ENCODE data around the gene SLC22A15. TPM values are rescaled to one million over a fixed set of nuclear protein-coding genes. Genes with fewer than 3 reads are reported as not detected.
"Not testable (repeated sequence)": the region's sequence is repeated elsewhere in the genome, so short reads cannot be mapped to it uniquely, and the experiment has no call there.

SLC22A15 gene
- polyA plus RNA-seq, 12 donors: 0.25 to 2.4 (median 0.71) TPM; not detected in 2

DNA sequence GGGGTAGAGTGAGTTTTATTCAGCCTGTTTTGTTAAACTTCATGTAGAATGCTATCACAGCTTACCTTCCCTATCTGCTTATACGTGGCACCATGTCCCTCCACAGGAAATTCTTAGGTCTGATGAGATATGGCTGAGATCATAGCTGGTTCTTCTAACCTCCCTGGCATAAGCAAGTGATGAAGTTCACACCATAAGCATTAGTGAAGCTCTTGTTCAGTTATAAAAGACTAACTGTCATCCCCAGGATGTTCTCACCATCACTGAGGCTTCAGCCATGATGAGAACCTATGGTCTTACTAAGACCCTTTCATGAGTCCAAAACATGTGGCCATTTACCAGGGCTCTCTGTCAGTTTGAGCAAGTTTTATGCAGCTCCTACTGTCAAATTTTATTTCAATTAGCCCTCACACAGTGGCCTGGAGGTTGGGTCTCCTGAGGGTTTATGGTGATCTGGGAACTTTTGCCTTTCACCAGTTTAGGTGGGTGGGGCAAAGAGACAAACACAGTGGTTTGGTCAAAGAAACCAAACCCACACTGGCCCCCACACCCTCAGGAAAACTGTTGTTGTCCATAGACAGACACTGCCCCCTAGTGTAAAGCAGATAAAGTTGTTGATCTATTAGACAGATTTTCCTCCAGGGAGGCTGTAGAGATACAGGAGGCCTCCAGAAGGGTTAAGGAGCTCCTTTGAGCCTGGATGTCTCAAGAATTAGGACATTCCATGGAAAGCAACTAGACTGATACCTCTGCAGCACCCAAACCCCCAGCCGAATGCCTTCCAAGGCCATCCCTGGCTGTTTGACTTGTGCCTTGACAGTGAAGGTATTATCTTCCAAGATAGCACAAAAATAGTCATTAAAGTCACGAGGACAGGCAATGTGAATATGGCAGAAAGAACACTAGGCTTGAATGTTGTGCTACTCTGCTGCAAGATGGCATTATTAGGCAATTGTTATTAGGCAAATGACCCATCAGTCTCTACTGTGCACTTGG, 5.0 kb downstream of the SLC22A15 start:
- no peak for DNase-seq

GRCh38 chr1:115982400-115982799, 6.1 kb downstream of the SLC22A15 start:
- DNase-seq: no peak

DNA sequence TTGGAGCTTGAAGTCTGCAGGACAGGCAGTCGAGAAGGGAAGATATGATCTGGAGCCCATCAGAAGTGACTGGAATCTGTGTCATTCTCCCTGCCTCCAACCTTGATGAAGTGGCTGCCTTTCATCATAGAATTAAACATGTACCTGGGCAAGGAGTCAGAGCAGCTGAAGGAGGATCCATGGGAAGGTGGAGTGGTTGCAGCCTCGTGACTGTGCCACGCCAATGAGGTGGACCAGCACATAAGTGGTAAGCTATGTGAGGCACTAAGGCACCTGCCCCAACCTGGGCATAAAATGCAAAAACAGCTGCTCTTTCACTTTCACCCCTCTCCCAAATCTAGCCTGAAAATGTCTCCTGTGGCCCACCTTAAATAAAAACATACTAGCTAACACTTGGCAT, 7.3 kb downstream of the SLC22A15 start:
- DNase-seq: no peak

GRCh38 chr1:115987623-115988022, 11.3 kb downstream of the SLC22A15 start:
- no peak for DNase-seq

DNA sequence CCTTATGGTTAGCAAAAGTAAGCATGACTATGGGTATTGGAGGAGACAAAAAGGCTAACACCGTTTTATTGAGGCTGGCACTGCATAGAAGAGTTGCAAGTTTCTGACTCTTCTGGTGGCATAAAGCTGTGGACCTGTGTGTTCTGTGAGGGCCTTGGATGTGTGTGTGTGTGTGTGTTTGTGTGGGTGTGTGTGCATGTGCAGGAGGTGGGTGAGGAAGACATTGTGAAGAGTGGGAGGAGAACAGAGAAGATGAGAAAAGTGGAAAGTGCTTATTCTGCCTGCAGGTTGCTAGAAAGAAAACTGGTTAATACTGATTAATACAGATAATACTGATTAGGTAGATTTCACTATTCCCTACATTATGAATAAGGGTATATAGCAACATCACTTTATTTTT, 12.6 kb downstream of the SLC22A15 start:
- no peak for DNase-seq

- DNase-seq: no peak
These were observed 13.4 kb downstream of the SLC22A15 start for GRCh38 chr1:115989699-115990098.

DNA sequence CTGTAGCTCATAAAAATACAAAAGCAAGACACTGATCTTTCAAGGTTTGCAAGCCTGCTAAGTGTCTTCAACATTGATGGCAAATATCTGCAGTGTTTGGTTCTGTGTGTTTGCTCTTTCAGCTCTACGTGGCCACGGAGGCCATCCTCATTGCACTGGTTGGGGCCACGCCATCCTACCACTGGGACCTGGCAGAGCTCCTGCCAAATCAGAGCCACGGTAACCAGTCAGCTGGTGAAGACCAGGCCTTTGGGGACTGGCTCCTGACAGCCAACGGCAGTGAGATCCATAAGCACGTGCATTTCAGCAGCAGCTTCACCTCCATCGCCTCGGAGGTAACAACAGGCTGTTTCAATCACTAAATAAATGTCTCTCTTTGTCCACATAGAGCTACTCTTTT, 15.6 kb downstream of the SLC22A15 start:
- DNase-seq: no peak

DNA sequence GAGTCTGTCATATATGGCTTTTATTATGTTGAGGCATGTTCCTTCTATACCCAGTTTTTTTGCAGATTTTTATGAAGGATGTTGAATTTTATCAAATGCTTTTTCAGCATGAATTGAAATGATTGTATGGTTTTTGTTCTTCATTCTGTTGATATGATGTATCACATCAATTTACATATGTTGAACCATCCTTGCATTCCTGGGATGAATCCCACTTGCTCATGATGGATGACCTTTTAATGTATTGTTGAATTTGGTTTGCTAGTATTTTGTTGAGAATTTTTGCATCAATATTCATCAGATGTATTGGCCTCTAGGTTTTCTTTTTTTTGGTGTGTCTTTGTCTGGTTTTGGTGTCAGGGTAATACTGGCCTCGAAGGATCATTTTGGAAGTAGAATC, 21.6 kb downstream of the SLC22A15 start:
- not testable (repeated sequence) for DNase-seq

- no peak for DNase-seq
These were observed 25.6 kb downstream of the SLC22A15 start for GRCh38 chr1:116001739-116002487.

DNA sequence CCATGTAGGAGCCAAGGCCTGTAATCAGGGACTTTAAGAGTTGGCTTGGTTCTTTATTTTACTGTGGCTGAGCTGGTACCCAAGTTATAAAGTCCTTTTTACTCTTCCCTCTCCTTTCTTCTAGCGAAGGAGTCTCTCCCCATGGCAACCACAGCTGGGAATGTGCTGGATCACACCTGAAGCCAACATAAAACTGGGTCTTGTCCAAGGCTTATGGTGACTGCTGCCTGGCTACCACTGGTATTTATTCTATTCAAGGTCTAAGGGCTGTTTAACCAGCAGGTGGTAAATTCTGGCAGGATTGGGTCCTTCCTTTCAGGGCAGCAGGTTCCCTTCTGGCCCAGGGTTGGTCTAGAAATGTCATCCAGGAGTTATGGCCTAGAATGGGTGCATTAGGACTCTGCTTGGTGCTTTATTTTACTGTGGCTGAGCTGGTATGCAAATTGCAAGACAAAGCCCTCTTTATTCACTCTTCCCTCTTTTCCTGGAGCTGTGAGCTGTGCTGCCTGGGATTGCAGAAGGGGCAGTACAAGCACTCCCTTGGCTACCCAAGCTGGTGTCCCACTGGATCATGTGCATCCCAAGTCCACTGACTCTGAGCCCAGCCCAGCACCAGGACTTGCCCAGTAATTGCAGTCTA, 26.6 kb downstream of the SLC22A15 start:
- DNase-seq: no peak

DNA sequence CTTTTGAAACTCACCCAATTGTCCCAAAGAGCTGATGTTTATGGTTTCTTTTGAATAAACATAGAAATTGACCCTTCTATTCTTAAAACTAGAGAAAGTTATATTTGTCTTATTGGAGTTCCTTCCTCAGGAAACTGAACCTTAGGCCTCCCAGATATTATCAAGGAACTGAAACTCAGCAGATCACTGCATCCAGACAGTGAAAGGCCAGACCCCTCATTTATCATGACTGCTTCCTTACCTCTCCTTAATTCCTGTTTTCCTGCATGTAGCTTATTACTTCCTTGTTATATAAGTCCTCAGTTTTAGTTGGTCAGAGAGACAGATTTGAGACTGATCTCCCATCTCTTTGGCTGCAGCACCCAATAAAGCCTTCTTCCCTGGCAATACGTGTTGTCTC, 27.5 kb downstream of the SLC22A15 start:
- DNase-seq: no peak

DNA sequence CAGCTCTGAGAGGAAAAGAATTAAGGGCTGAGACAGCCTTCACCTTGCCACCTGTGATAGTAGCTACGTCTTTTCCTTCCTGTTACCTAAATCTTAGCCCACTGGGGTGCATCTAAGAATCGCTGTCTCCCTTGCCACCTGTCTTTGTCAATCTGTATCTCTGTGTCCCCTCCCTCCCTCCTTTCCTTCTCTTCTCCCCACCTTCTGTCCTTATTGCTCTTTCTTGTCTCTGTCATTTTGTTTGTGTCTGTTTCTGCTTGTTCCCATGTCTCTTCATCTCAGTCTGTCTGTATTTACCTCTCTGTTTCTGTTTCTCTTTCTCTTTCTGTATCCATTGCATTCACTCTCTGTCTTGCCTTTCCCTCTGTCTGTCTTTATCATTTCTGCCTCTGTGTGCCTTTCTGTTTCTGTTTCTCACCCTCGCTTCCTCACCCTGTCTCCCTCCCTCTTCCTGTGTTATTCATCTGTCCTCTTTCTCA, 30.2 kb downstream of the SLC22A15 start:
- DNase-seq: no peak

- no peak for DNase-seq
These were observed 32.5 kb downstream of the SLC22A15 start for GRCh38 chr1:116008656-116009390.

DNA sequence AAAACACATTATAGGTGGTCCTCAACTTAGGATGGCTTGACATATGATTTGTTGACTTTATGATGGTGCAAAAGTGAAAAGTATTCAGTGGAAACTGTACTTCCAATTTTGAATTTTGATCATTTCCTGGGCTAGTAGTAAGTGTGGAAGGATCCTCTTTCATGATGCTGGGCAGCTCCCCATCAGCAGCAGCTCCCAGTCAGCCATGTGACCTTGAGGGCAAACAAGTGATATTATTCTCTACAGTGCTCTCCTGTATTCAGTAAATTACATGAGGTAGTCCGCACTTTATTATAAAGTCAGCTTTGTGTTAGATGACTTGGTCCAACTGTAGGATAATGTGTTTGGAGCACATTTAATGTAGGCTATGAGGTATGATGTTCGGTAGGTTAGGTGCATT, 36.4 kb downstream of the SLC22A15 start:
- no peak for DNase-seq

DNA sequence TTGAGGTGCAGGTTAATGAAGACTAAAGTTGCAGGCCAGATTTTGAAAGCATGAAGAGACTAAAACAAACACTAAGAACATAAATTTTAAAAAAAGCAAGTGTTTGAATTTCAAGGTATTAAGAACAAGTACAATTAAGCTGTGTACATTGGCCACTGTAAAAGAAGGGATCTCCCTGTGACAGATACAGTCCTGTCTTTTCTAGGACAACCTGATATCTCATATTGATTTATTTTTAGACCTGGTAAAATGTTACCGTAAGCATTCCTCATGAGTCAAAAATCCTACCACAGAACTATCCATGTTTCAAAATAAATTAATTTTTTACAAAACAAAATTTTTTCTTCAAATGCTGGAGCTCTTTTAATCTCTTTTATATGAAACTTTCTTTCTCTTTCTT, 39.4 kb downstream of the SLC22A15 start:
- no peak for DNase-seq

DNA sequence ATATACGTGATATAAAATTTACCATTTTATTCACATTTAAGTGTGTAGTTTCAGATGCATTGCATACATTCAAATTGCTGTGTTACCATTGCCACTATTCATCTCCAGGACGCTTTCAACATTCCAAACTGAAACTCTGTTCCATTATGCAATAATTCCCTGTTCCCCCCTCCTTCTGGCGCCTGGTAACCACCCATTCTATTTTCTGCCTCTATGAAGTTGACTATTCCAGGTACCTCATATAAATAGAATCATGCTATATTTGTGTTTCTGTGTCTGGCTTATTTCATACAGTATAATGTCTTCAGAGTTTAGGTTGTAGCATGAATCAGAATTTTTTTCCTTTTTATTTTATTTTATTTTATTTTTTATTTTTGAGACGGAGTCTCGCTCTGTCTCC, 41.7 kb downstream of the SLC22A15 start:
- DNase-seq: no peak

- DNase-seq: no peak
These were observed 43.4 kb downstream of the SLC22A15 start for GRCh38 chr1:116019653-116020253.

- DNase-seq: peak; percentile 4
These were observed 44.5 kb downstream of the SLC22A15 start for GRCh38 chr1:116020668-116021272.

DNA sequence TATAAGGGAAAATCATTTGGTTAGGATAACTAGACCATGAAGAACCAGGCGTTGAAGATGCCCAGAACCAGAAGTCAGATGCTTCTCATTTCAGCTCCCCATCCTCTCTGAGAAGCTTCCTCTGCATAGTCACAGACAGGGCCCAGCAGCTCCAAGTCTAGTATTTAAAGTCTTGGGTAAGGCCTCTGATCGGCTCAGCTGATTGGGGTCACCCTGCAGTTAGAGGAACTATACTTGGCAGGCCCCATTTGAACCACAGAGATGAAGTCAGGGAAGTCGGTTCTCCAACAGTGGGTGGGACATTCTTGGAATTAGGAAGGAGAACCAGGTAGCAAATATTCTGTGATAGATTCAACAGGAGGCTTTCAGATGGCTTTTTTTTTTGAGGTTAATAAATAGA, 48.3 kb downstream of the SLC22A15 start:
- DNase-seq: no peak

DNA sequence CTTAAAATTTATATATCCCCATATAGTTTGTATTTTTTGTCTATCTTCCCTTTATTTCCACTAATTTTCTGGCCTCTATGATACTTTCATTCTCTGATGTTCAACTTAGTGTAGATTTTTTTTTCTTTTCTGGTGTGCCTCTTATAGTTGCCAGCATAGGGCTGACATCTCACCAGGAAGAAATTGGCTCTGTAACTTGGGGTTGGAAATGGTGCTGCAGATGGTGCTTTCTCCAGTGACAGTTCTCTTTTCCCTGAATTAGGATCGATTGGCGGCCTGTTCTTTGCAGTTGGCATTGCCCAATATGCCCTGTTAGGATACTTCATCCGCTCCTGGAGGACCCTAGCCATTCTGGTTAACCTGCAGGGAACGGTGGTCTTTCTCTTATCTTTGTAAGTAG, 50.3 kb downstream of the SLC22A15 start:
- no peak for DNase-seq
